Ishikawa (cell line): ENCODE data around the gene CHST5.

Experiments used
- CEBPB ChIP-seq: IDR thresholded peaks from 2 replicates; pipeline ENCODE4 v1.6.1; 2012
- CREB1 ChIP-seq: IDR thresholded peaks from 2 replicates; pipeline ENCODE4 v1.6.1; 2012; ENCODE audit warnings: low read depth
- EGR1 ChIP-seq: IDR thresholded peaks from 2 replicates; pipeline ENCODE4 v1.6.1; 2012
- EP300 ChIP-seq: IDR thresholded peaks from 2 replicates; pipeline ENCODE4 v1.6.1; 2012; ENCODE audit warnings: borderline replicate concordance
- FOXM1 ChIP-seq: IDR thresholded peaks from 2 replicates; pipeline ENCODE4 v1.6.1; 2012; ENCODE audit warnings: low read depth, borderline replicate concordance
- NFIC ChIP-seq: IDR thresholded peaks from 2 replicates; pipeline ENCODE4 v1.6.1; 2012
- RAD21 ChIP-seq: IDR thresholded peaks from 2 replicates; pipeline ENCODE4 v1.6.1; 2012; ENCODE audit warnings: low read depth
- TAF1 ChIP-seq: IDR thresholded peaks from 2 replicates; pipeline ENCODE4 v1.6.1; 2012; ENCODE audit warnings: low read depth, mild to moderate bottlenecking
- TCF12 ChIP-seq: IDR thresholded peaks from 2 replicates; pipeline ENCODE4 v1.6.1; 2012; ENCODE audit warnings: low read depth
- TEAD4 ChIP-seq: IDR thresholded peaks from 2 replicates; pipeline ENCODE4 v1.6.1; 2012
- YY1 ChIP-seq: IDR thresholded peaks from 2 replicates; pipeline ENCODE4 v1.6.1; 2012; ENCODE audit warnings: low read depth
- ZBTB7A ChIP-seq: IDR thresholded peaks from 2 replicates; pipeline ENCODE4 v1.6.1; 2012; ENCODE audit warnings: low read depth
- TF ChIP-seq, protein P1 (sequence below): IDR thresholded peaks from 2 replicates; pipeline ENCODE4 v1.6.1; 2012
- TF ChIP-seq, protein P2 (sequence below): IDR thresholded peaks from 2 replicates; pipeline ENCODE4 v1.6.1; 2012; ENCODE audit warnings: low read depth, mild to moderate bottlenecking
- TF ChIP-seq, protein P3 (sequence below): IDR thresholded peaks from 2 replicates; pipeline ENCODE4 v1.6.1; 2012

The CHST5 gene

DNA sequence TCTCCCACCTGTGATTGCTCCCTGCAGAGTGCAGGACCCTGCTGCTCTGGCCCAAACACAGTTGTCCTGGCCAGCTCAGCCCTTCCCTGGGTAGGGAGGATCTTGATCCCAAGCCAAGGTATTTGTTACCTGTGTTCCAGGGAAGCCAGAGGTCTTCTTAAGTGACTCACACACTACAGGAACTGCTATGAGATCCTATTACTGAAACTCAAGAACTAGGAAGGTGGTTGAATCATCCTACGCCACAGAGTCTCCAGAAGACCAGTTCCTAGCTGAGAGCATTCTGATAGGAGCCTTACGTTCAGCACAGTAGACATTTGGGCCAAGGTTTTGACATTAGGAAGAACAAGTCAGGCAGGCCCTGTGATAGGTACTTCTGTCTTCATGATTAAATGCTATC, 52.7 kb downstream of the CHST5 start:
- TF ChIP-seq, protein P1, sequence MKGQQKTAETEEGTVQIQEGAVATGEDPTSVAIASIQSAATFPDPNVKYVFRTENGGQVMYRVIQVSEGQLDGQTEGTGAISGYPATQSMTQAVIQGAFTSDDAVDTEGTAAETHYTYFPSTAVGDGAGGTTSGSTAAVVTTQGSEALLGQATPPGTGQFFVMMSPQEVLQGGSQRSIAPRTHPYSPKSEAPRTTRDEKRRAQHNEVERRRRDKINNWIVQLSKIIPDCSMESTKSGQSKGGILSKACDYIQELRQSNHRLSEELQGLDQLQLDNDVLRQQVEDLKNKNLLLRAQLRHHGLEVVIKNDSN, result no peak
- TF ChIP-seq FOXM1 (peak; percentile 70; the same call in 1 of the 2 replicates), EGR1 (no peak), RAD21 (peak; percentile 17; the same call in 1 of the 2 replicates), EP300 (peak; percentile 90), CREB1 (no peak), TAF1 (no peak), ZBTB7A (peak; percentile 74; the same call in 1 of the 2 replicates), CEBPB (0 out of 2 replicates have a peak, but pooled peaks have one; percentile 38), YY1 (no peak), NFIC (peak; percentile 93), TCF12 (peak; percentile 91), TEAD4 (peak; percentile 92)
- TF ChIP-seq, protein P2, sequence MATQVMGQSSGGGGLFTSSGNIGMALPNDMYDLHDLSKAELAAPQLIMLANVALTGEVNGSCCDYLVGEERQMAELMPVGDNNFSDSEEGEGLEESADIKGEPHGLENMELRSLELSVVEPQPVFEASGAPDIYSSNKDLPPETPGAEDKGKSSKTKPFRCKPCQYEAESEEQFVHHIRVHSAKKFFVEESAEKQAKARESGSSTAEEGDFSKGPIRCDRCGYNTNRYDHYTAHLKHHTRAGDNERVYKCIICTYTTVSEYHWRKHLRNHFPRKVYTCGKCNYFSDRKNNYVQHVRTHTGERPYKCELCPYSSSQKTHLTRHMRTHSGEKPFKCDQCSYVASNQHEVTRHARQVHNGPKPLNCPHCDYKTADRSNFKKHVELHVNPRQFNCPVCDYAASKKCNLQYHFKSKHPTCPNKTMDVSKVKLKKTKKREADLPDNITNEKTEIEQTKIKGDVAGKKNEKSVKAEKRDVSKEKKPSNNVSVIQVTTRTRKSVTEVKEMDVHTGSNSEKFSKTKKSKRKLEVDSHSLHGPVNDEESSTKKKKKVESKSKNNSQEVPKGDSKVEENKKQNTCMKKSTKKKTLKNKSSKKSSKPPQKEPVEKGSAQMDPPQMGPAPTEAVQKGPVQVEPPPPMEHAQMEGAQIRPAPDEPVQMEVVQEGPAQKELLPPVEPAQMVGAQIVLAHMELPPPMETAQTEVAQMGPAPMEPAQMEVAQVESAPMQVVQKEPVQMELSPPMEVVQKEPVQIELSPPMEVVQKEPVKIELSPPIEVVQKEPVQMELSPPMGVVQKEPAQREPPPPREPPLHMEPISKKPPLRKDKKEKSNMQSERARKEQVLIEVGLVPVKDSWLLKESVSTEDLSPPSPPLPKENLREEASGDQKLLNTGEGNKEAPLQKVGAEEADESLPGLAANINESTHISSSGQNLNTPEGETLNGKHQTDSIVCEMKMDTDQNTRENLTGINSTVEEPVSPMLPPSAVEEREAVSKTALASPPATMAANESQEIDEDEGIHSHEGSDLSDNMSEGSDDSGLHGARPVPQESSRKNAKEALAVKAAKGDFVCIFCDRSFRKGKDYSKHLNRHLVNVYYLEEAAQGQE, result no peak
- TF ChIP-seq, protein P3, sequence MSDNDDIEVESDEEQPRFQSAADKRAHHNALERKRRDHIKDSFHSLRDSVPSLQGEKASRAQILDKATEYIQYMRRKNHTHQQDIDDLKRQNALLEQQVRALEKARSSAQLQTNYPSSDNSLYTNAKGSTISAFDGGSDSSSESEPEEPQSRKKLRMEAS, result no peak; the same call in 1 of the 2 replicates

DNA sequence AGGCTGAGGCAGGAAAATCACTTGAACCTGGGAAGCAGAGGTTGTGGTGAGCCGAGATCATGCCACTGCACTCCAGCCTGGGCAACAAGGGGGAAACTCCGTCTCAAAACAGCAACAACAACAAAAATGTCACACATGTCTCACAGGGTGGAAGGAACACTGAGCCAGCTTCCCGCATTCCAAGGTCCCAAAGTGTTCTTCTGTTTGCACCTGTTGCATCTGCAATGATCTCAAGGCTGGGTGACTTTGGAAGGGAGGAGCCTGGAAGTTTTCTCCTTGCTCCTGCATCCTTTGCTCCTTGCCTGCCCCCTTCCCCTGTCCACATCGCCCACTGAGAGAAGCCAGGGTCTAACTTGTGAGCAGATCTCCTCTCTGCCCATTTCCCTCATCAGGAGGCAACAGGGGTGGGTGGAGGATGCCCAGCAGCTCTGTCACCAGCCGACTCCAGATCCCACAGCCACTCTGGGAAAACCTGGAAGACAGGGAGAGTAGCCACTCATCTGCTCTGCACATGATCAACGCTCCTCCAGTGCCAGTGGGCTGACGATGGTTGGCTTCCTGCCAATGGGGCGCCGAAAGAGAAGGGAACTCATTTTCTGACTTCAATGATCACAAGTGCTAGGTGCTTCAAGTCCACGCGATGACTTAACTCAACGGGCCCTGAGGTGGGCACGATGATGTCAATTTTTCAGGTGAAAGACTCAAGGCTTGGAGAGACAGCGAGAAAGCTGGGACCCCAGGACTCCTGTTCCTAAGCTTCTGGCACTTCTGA, 53.3 kb downstream of the CHST5 start:
- TF ChIP-seq RAD21 (no peak), EP300 (no peak), NFIC (no peak), TEAD4 (no peak), CREB1 (no peak), TCF12 (no peak), ZBTB7A (no peak), FOXM1 (no peak), YY1 (no peak), EGR1 (no peak), TAF1 (no peak)
- TF ChIP-seq, protein P1, result no peak
- TF ChIP-seq, protein P3, result no peak

DNA sequence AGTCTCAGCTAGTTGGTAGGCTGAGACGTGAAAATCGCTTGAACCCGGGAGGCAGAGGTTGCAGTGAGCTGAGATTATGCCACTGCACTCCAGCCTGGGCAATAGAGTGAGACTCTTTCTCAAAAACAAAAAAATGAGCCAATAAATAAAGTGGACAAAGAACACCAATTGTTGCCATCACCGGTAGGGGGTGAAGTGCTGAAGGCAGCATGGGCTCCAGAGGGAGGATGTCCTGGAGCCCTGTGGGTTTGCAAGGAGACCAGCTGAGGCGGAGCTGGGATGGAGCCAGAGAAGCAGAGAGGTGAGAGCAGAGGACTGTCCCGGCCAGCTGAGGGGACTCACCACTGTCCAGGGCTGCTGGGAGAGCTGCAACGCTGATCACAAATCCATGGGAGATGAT, 54.4 kb downstream of the CHST5 start:
- 0 out of 2 replicates have a peak, but pooled peaks have one; percentile 8 for TF ChIP-seq NFIC
- TF ChIP-seq, protein P3, result no peak

DNA sequence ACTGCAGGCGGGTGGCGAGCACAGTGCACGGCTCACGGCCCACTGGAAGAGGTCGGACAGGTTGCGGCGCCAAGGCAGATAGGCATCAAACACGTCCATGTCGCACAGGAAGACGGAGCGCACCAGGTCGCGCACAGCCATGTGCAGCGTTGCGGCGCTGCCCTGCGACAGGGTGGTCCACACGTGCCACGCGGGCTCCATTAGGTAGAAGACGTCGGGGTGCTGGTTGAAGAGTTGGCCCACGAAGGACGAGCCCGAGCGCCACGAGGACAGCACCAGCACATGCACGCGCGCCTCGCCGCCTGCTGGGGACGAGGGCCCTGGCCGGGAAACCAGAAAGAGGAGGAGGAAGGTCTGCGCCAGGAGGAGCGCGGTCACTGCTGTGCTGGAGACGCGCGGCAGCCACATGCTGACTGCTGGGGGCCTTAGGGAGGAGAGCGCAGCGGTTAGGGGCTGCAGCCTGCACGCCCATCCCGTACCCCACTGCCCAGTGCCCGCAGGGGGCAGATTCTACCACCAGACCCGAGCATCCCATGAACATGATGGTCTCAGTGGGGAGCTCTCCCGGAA, 56.4 kb downstream of the CHST5 start:
- TF ChIP-seq CEBPB, result no peak
- TF ChIP-seq EP300, result no peak
- TF ChIP-seq RAD21, result no peak
- no peak for TF ChIP-seq TEAD4
- no peak for TF ChIP-seq TAF1
- TF ChIP-seq YY1, result no peak
- no peak for TF ChIP-seq EGR1
- TF ChIP-seq ZBTB7A, result no peak
- TF ChIP-seq, protein P3, result no peak
- no peak for TF ChIP-seq FOXM1
- TF ChIP-seq, protein P1, result no peak
- no peak for TF ChIP-seq NFIC
- no peak for TF ChIP-seq CREB1
- TF ChIP-seq, protein P2, result no peak
- no peak for TF ChIP-seq TCF12
